RPMI8226 (cell line): ENCODE results near the gene RETREG1.

ENCODE experiments used
- DNase-seq: peaks from one replicate; pipeline ENCODE4 v3.0.0-alpha.2; 2015

RETREG1 gene

GRCh38 chr5:16521521-16522483 lies 95.0 kb downstream of the RETREG1 start:
- no peak for DNase-seq

GRCh38 chr5:16520841-16521240 lies 96.0 kb downstream of the RETREG1 start:
- DNase-seq = no peak

DNA sequence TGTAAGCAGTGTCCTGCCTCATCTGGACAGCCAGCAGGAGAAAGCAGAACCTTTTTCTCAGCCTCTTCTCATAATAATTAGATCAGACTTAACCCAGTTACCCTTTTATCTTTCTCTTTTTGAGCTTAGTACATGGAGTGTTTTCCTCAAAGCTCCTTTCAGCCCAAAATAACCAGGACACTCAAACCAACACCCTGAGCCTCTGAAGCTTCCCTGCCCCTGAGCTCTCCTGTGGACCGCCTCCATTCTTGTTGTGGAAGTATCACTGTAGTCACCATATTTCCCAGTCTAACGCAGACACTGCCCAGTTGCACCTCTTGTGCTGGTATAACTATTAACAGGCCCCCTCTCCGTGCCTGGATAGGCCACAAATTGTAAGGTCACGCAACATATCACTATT lies 97.4 kb downstream of the RETREG1 start:
- no peak for DNase-seq

DNA sequence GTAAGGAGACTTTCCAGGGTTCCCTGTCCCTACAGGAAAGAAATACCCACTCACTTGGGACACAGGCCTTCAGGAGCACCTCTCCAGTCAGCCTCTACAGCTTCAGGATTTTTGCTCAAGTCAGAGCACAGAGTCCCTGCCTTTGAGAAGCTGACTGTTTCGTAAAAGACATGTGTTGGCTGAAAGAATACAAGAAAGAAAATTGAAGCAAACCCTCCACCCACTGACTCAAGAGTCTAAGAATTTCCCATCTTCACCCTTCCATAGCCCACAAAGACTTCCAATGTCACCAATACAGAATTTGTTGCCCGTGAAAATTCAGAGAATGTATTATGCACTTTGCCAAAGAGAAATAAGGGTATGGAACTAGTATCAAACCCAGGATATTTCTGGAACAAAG lies 98.2 kb downstream of the RETREG1 start:
- DNase-seq = no peak

- no peak for DNase-seq
Observed at GRCh38 chr5:16515532-16515931, 101.3 kb downstream of the RETREG1 start.

GRCh38 chr5:16510098-16510497 lies 106.7 kb downstream of the RETREG1 start:
- DNase-seq = no peak

DNA sequence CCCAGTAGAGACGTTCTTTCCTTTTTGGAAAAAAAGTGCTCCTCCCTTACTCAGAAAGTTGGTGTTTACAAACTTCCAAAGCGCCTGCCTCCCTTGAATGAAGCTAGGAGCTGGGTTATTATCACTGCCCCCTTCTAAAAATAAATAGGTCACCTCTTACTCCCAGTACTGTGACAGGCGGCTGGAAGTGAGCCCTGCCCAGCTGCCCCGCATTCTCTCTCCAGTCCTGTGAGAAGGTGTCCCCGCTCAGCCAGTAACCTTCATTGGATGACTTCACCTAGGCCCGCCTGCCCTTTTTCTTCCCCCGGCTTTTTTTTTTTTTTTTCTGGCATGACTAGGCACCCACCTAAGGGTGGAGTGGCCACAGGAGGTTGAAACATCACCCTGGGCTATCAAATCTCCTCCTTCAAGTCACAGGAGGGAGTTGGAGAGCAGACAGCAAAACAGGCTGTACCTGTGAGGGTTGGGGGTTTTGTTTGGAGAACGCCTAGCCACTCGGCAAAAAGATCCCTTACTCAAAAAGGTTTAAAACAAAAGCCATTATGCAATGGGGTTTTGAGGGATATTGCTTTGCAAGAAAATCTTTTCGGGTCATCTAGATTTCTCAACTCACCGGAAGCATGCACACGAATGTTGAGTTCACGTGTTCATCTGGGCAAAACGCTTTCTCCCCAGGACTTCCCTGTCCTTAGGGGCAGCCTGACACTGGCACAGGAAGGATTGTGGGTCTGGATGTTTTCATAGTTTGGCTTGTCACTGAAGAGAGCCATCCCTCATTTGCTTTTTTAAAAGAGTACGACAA lies 107.9 kb downstream of the RETREG1 start:
- DNase-seq = no peak

- no peak for DNase-seq
Observed at GRCh38 chr5:16507716-16508115, 109.1 kb downstream of the RETREG1 start.

DNA sequence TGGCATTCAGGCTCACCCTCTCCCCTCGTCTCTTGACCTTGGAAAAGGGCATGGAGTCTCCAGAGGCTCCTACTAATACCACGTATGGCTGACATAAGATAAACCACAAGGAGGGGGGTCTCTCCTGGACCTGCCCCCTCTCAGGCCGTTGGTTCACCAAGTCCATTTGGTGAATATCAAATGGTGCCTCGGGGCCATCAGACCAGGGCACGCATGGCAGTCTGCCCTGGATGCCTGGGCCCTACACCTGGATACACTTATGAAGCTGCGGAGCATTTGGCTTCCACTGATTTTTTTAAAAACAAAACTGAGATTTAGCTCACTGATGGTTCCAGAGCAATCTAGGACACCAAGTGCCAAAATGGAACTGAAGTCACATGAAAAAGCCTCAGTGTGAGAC lies 110.9 kb downstream of the RETREG1 start:
- DNase-seq = no peak

- DNase-seq = peak; percentile 2
Observed at GRCh38 chr5:16505140-16505891, 111.5 kb downstream of the RETREG1 start.

GRCh38 chr5:16504571-16504970 lies 112.2 kb downstream of the RETREG1 start:
- no peak for DNase-seq

GRCh38 chr5:16502866-16503265 lies 113.9 kb downstream of the RETREG1 start:
- DNase-seq = no peak

DNA sequence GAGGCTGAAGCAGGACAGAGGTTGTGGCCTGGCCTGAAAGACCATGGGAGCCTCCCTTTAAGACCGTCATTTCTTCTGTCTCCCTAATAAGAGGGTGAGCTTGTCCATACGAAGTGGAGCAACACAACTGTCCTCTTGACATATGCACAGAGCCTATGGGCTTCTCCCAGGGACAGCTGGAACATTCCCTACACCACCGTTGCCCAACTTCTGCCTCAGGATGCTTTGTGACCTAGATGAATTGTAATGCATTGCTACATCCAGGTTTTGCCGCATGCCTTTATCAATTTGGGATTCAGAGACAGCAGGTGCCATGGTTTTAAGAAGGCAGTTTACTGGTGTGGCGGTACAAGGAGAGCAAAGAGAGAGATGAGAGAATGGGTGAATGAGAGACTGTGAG lies 116.8 kb downstream of the RETREG1 start:
- DNase-seq = no peak

DNA sequence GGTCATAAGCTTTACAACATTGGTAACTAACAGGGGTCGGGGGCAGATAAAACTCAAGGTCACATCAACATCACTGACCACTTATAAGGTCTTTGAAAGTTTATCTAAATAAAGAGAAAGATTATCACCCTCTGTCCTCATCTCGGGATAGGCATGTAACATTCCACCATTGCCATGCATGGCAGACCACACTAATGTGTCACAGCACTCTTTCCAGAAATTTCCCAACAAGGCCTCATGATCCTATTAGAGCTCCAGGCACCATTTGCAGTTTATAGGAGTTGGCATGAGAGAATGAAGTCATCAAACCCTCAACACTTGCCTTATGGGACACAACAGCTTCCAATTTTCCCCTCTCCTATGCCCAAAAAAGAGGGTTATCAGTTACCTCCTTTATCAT lies 119.3 kb downstream of the RETREG1 start:
- no peak for DNase-seq

DNA sequence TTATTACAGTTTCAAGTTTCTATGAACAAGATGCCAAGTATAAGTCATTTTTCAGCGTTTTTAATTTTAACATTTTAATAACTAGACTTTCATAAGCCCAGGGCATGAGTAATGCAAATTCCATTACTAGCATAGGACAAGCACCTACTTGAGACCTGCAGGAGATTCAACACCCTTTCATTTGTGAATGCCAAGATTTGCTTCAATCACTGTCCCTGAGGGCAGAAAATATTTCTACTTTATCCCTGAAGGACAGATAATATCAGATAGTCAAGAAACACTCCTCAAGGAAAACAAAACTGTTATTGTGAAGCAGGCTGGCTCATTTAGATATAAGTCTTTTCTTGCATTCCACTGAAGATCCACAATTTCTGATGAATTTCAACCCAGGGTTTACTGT lies 123.5 kb downstream of the RETREG1 start:
- DNase-seq = no peak

DNA sequence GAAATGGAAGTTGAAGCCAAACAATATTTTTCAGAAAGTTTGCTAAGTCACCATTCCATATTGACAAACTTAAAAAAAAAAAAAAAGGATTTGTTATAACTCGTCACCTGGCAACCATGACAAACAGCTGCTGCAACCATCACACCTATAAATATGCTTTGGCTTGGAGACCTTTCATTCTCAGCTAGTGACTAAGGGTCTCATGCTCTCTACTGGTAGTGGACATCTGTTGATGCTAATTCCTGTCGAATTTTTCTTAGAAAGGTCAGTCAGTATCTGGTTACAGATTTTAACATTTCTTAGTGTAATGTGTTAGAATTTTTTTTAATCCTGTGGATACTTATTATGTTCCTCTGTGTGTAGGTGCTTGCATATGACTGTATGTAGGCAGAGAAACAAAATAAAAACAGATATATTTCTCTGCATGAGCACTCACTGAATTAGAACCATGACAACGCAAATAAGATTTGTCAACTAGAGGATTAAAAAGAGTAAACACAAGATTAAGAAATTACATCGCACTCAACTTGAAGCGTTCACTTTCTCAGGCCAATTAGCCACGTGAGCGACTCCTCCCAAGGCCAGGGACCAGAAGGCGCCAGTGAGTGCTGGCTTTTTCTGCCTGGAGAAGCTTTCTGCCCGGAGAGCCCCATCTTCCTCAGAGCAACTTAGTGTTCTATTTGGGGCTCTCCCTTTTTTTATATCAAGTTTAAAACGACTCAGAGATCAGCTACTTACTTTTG lies 124.2 kb downstream of the RETREG1 start:
- no peak for DNase-seq

DNA sequence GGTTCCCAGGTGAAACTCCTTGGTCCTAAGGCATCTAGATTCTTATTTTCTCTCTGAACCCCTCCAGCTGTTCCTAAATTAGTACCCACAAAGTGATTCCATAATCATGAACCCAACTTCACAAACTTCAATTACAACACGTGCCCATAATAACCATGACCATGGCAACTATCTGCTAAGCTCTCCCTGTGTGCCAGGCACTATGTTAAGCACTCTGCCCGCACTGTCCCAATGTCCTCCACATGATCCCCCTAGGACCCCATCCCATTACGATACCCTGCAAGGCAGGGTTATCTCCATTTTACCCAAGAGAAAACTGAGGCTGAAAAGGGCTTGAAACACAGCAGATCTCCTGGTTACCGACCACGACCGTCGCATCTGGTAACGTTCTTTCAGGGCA lies 125.9 kb downstream of the RETREG1 start:
- no peak for DNase-seq

GRCh38 chr5:16489322-16489791 lies 127.4 kb downstream of the RETREG1 start:
- no peak for DNase-seq

GRCh38 chr5:16487456-16487855 lies 129.3 kb downstream of the RETREG1 start:
- DNase-seq = no peak

GRCh38 chr5:16486711-16487111 lies 130.1 kb downstream of the RETREG1 start:
- DNase-seq = no peak

DNA sequence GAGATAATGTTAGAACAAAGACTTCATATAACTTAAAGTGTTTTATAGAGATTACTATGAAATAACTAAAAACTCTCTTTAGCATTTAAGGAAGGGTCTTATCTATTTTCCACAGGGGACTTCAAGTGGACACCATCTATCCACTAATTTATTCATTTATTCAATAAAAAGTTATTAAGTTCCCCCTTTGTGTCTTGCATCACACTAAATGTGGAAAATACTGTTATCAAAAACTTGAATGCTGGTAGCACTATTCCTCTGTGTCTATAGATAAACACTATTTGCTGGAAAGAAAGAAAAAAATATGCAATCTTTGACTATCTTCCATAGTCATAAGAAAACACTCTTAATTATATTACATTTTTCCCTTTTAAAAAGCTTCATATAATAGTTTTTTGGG lies 131.1 kb downstream of the RETREG1 start:
- DNase-seq = no peak

DNA sequence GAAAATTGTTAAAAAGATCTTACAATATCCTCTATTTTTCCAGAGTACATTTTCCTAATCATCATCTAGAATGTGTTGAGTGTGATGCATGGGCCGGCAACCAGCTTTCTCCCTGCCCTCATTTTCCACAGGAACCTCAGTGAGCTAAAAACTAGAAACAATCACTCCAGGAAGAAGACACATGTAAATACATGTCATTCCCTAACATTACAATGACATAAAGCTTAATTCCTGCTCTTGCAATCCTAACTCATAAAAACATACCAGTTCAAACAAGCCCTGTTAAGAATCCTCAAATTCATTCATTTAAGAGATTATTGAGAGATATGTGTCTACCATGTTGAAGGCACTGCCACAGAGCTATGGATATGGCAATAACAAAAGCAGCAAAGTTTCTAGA lies 132.7 kb downstream of the RETREG1 start:
- no peak for DNase-seq
